Subcutaneous adipose tissue (tissue), 4 donors: Measurements from ENCODE around the gene GJD2. TPM values are rescaled to one million over a fixed set of nuclear protein-coding genes. Genes with fewer than 3 reads are reported as not detected.

Source experiments
- total RNA-seq, 4 donors: library from RNA; depleted of rRNA; stranded (reverse); fragments of >200 nt; gene quantifications; one replicate each; pipeline ENCODE4 v1.1.0, GENCODE V29; 2016
- TF ChIP-seq, protein P1 (sequence below): fragments of 450-650 bp; IDR thresholded peaks from one replicate; pipeline ENCODE4 v1.5.1; 2016; ENCODE audit warnings: low read depth, mild to moderate bottlenecking, control low read depth, antibody characterized with exemption, moderate library complexity

Gene GJD2
- total RNA-seq, 4 donors from 2014 or later: not detected

DNA sequence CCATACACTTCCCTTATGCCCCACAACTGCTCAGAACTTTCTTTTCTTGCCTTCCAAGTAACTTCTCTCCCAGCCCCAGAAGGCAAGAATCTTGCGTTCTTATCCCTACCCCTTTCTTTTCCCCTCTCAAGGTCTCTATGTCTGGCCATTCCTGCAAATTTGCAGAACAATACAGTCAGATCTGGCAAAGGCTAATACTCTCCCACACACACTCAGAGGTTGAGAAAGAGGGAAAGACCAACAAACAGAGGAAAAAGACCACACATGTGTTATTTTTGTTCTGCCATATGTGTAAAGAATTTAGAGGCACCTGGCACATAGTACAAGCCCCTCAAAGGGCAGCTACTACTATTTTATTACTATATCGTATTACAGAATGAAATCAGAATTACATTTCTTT lies 25.7 kb downstream of the GJD2 start:
- TF ChIP-seq, protein P1, sequence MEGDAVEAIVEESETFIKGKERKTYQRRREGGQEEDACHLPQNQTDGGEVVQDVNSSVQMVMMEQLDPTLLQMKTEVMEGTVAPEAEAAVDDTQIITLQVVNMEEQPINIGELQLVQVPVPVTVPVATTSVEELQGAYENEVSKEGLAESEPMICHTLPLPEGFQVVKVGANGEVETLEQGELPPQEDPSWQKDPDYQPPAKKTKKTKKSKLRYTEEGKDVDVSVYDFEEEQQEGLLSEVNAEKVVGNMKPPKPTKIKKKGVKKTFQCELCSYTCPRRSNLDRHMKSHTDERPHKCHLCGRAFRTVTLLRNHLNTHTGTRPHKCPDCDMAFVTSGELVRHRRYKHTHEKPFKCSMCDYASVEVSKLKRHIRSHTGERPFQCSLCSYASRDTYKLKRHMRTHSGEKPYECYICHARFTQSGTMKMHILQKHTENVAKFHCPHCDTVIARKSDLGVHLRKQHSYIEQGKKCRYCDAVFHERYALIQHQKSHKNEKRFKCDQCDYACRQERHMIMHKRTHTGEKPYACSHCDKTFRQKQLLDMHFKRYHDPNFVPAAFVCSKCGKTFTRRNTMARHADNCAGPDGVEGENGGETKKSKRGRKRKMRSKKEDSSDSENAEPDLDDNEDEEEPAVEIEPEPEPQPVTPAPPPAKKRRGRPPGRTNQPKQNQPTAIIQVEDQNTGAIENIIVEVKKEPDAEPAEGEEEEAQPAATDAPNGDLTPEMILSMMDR: no peak

DNA sequence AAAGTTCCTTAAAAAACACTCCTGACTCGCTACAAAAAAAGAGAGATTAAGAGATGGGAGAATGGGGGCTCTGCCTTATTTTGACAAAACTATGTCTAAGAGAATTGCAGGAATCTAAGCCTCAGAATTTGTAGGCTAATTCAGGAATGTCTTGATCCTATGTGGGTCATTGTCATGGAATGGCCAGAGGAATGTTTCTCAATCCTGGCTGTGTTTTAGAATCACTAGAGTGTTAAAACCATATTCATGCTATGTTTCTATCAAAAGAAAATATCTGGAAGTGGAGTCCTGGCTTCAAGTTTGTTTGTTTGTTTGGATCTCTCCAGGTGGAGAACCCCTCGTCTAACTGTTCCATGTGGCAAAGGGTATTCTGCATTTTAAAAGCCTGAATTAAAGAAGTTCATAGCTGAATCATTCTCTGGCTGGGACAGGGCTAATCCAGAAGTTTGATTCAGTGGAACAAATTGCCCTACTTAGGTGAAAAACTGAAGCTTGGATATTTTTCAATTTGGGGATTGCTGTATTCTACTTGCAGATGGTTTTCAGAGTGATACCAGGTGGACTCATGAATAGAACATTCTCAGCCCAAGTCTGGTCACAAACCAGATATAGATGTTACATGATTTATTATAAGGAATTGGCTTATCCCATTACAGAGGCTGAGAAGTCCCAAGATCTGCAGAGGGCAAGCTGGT lies 28.2 kb downstream of the GJD2 start:
- TF ChIP-seq, protein P1: no peak

DNA sequence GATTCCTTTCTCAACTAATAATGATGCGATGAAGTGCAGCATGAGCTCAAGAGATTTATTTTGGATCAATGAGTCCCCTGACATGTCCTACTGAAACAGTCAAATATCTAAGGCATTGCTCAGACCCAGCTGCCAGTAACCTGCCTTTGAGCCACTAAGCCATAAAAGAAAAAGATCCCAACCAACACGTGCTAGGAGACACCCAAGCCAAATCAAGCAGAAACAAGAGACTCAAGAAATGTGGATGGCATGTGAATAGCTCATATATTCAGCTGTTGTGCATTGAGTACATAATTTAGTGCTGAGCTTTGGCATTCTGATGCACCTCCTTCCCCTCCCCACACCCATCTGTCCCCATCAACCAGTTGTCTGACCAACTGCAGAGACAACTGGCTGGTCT lies 29.2 kb downstream of the GJD2 start:
- TF ChIP-seq, protein P1: no peak

DNA sequence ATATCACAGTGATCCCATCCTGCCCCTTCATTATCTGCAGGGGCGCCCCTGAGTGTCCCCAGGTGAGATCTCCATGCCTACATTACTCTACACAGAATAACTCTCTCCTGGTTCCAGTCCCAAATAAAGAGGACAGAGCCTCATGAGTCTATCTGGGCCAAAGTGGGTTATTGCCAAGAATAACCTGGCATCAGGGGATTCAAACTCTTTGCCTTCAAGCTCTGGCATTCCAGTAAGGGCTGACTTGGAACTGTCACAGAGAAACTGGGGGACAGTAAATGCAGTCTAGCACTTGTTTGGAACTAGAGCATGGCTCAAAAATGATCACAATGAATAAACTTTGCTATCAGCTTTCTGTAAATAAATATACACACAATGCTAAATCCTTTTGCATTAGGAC lies 30.3 kb downstream of the GJD2 start:
- TF ChIP-seq, protein P1: no peak

DNA sequence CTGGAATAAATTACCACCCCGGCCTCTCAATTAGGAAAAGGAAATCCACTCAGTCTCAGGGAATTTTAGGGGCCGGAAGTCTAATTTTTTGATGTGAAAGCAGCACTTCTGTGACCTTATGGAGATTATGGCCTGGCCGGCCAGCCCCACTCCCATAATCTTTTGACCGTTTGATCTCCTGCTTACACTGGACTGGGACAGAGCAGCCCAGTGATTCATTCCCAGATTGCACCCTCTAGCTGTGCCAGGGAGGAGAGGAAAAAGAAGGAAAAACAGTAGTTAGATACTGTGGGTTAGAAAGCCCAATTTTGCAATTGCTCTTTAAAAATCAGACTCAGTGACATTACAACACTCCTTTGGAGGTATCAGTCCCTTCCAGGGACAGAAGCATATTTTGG lies 32.4 kb downstream of the GJD2 start:
- TF ChIP-seq, protein P1: no peak

DNA sequence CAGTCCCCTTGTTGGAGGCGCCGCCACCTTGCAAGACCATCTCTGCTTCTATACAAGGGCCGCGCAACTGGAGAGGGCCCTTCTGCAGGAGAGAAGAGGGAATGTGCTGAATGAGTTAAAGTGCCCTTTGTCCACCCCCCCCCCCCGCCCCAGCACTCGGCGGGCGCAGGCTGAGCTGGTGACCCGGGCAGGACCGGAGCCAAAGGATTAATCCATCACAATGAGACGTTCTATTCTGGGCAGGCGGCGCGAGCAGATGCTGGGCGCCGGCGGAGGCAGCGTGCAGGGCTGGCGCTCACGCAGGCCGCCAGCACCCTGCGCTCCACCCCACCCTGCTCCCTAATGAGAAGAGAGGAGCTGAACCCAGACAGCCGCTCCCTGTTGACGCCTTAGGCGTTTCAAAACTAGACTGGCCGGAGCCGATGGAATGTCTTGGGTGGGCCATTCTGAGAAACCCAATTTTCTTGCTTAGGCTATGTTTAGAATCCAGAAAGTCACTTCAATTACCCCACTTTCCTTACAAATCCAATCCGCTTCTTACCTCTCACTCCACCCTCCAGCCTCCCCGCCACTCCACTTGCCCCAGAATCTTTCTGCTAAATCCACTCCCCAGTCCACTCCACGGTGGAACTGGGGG lies 32.9 kb downstream of the GJD2 start:
- TF ChIP-seq, protein P1: no peak

DNA sequence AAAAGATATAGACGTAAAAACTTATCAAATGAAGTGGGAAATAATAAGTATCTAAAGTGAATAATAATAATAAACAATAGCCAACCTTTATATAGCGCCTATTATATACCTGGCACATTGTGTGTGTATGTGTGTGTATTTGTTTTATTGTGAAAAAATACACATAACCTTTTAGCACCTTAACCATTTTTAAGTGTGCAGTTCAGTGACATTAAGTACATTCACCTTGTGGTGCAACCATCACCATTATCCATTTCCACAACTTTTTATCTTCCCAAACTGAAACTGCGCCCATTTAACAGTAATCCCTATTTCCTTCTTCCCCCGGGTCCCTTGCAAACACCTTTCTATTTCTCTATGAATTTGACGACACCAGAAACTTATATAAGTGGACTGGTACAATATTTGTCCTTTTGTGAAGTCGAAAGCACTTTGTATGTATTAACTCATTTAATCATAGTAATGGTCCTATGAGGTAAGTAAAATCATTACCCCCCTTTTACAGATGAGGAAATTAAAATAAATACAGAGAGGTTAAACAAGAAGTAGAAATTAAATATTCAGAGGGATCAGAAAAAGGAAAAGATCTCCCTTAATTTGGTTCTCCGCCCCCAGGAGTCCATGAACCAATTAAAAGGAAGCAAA lies 33.5 kb downstream of the GJD2 start:
- TF ChIP-seq, protein P1: no peak
